GM12892 (cell line): ENCODE data around the gene SEMA6B.
"Not testable (repeated sequence)": the region's sequence is repeated elsewhere in the genome, so short reads cannot be mapped to it uniquely, and the experiment has no call there.

Source experiments
- DNase-seq: peaks from one replicate; pipeline ENCODE4 v3.0.0; 2011; ENCODE audit not compliant: insufficient read length
- FAIRE-seq: peaks from 2 replicates; lab custom pipeline; 2011; peaks lifted over from hg19 to GRCh38; lab: Jason Lieb, UNC
- POLR2A ChIP-seq: IDR thresholded peaks from 2 replicates; pipeline ENCODE4 v1.6.1; 2011; ENCODE audit warnings: low read depth, low read length, control low read depth
- POLR2AphosphoS5 ChIP-seq: IDR thresholded peaks from 2 replicates; pipeline ENCODE4 v1.6.1; 2011; ENCODE audit warnings: low read depth, low read length, control low read depth
- TAF1 ChIP-seq: IDR thresholded peaks from 2 replicates; pipeline ENCODE4 v1.6.1; 2011; ENCODE audit warnings: low read depth, mild to moderate bottlenecking, control low read depth, low read length, borderline replicate concordance

Gene SEMA6B

GRCh38 chr19:4536798-4537197 lies 22.7 kb downstream of the SEMA6B start:
- TF ChIP-seq TAF1 (no peak), POLR2AphosphoS5 (no peak), POLR2A (no peak)
- no peak for DNase-seq
- no peak for FAIRE-seq

- FAIRE-seq (peak; percentile 70), DNase-seq (peak; percentile 77)
- no peak for TF ChIP-seq POLR2A
- no peak for TF ChIP-seq POLR2AphosphoS5
- TF ChIP-seq TAF1 = no peak
These were observed 24.4 kb downstream of the SEMA6B start, which contains the start of gene PLIN5 for GRCh38 chr19:4534836-4535658. Gene PLIN5 (minus strand): TSS chr19:4535224. CDS start chr19:4534074, 1,150 bp downstream.

GRCh38 chr19:4533835-4534424 lies 25.6 kb downstream of the SEMA6B start:
- FAIRE-seq = no peak

GRCh38 chr19:4533334-4533733 lies 26.1 kb downstream of the SEMA6B start:
- DNase-seq (no peak), FAIRE-seq (no peak)
- no peak for TF ChIP-seq POLR2AphosphoS5
- no peak for TF ChIP-seq TAF1
- TF ChIP-seq POLR2A = no peak

More at GRCh38 chr19:4533835-4534424, 25.6 kb downstream of the SEMA6B start:
- DNase-seq = no peak
- TF ChIP-seq POLR2A (no peak), POLR2AphosphoS5 (no peak), TAF1 (no peak)

- TF ChIP-seq POLR2A (no peak), POLR2AphosphoS5 (no peak), TAF1 (no peak)
- FAIRE-seq (no peak), DNase-seq (no peak)
These were observed 27.8 kb downstream of the SEMA6B start for GRCh38 chr19:4531562-4532165.

GRCh38 chr19:4529924-4530522 lies 29.5 kb downstream of the SEMA6B start:
- TF ChIP-seq POLR2A = no peak
- no peak for TF ChIP-seq POLR2AphosphoS5
- no peak for TF ChIP-seq TAF1
- no peak for FAIRE-seq
- DNase-seq = no peak

- FAIRE-seq (no peak), DNase-seq (no peak)
- TF ChIP-seq POLR2AphosphoS5 = no peak
- no peak for TF ChIP-seq TAF1
- TF ChIP-seq POLR2A = no peak
These were observed 30.6 kb downstream of the SEMA6B start for GRCh38 chr19:4528843-4529242.

- not testable (repeated sequence) for DNase-seq, FAIRE-seq
These were observed 32.1 kb downstream of the SEMA6B start for GRCh38 chr19:4527377-4527776.

GRCh38 chr19:4525563-4526002 lies 33.9 kb downstream of the SEMA6B start:
- no peak for DNase-seq
- FAIRE-seq = no peak
- TF ChIP-seq TAF1 (no peak), POLR2A (no peak), POLR2AphosphoS5 (no peak)

- DNase-seq (peak; percentile 71), FAIRE-seq (peak; percentile 17)
- TF ChIP-seq POLR2AphosphoS5 (no peak), TAF1 (no peak), POLR2A (no peak)
These were observed 34.5 kb downstream of the SEMA6B start for GRCh38 chr19:4524808-4525562.
